Measurements from ENCODE around the gene AP4M1.
"Not testable (repeated sequence)": the region's sequence is repeated elsewhere in the genome, so short reads cannot be mapped to it uniquely, and the experiment has no call there.

The AP4M1 gene

DNA sequence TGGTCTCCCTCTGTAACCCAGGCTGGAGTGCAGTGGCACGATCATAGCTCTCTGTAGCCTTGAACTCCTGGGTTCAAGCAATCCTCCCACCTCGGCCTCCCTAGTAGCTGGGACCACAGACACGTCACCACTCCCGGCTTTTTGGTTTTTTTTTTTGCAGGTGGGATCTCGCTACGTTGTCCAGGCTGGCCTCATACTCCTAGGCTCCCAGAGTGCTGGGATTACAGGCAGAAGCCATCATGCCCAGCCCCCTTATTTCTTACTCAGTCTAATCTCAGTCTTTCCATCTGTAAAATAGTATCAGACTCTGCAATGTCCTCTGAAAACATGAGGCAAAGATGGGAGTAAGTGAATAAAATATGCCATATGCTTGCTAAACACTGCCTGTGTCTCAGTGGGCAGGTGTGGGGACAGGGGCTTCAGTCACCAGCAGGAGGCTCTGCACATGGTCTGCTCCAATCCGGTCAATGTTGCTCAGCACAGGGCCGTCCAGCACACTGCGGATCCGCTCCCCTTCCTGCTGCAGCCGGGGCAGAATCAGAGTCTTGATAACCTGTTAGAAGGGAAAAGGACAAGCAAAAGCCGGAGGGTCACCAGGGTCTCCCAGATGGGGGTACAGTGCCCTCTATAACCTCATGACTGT lies 8.2 kb downstream of the AP4M1 start:
- no peak for DNase-seq

DNA sequence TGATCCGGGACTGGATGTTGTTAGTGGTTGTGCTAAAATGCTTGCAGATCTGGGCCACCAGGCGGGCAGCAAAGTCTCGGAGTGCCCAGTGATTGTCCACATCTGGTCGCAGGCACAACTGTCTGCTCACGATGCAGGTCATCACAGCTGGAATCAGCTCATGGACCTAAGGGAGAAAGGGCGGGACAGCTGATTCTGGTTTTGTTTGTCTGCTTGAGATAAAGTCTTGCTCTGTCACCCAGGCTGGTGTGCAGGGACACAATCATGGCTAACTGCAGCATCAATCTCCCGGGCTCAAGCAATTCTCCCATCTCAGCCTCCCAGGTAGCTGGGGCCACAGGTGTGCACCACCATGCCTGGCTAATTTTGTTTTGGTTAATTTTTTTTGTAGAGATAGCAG lies 9.7 kb downstream of the AP4M1 start:
- no peak for DNase-seq

DNA sequence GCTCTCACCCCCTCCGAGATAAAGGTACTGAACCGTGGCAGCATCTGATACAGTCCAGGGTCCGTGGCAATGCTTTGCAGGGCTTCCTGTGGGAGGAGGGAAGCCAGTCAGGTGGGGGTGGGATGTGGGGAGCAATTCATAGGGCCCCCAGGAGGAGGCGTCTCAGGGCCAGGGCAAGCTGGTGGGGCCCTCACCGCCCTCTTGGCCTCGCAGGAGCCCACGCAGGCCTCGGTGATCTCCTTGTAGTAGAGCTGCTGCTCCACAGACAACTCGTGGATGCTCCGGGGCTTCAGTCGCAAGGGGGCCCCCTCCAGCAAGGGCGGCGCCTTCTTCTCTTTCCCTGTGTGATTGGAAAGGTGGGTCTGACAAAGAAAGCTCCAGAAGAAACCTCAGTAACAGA lies 10.5 kb downstream of the AP4M1 start:
- DNase-seq, result no peak

DNA sequence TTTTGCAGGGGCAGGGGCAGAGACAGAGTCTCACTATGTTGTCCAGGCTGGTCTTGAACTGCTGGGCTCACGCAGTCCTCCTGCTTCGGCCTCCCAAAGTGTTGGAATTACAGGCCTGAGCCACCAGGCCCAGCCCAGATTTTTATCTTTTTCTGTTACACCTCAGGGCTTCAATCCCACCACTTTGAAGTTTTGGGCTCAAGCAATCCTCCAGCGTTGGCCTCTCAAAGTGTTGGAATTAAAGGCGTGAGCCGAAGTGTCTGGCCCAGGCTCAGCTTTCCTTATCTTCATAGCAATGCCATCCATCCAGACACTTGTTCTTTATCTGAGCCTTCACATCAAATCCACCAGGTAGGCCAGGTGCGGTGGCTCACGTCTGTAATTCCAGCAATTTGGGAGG lies 13.6 kb downstream of the AP4M1 start:
- no peak for DNase-seq

DNA sequence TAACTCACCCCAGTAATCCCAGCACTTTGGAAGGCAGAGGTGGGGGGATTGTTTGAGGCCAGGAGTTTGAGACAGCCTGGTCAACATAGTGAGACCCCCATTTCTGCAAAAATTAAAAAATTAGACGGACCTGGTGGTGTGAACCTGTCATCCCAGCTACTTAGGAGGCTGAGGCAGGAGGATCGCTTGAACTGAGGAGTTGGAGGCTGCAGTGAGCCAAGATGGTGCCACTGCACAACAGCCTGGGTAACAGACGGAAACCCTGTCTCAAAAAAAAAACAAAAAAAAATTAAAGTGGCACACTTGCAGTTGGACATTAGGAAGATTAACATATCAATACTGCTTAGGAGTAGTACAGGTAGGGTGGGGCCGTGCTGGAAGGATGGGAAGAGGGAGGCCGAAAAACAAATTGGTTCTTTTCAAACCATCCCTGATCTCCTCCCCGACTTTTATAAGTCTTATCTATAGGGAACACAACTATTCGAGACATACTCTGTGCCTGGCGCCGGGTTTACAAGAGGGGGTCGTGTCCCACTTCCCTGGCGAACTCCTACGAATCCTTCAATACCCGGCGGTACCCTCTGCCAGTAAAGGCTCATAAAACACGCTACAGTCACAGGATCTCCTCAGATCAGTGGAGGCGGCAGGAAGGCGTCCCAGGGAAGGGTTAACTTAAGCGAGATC lies 17.1 kb downstream of the AP4M1 start:
- no peak for DNase-seq

DNA sequence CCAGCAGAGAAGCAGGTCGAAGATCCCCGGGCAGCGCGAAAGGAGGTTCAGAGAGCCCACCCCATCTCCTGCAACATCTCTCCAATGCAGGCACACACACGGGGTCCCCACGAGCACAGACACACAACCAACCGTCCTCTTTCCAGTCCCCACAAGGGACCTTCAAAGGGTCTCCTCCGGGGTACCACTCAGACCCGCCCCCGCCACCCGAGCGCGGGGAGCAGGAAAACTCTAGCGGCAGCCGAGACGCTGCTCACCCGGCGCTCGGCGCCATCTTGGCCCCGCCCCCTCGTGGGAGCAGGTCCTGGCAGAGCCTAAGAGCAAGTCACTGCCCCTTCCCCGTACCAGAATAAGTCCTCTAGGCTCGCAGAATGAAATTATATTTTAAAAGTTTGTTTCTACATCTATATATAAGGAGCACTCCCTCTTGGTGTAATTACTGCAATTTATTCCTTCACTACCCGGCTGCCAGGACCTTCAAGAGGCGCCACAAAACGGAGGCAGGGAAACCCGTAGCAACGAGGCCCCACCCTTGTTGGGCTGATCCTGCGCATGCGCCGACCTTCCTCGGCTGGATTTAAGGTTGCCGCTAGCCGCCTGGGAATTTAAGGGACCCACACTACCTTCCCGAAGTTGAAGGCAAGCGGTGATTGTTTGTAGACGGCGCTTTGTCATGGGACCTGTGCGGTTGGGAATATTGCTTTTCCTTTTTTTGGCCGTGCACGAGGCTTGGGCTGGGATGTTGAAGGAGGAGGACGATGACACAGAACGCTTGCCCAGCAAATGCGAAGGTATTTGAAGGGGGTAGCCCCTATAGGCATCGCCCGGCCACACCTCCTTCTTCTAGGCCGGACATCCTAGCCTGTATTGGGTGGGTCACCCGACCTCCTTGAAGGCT lies 17.9 kb downstream of the AP4M1 start, which contains the start of the genes CNPY4 and TAF6:
CNPY4 (plus strand) TSS at position 563 of the 898 bp plus-strand sequence; CDS start at position 674, 111 bp downstream.
TAF6 (minus strand) TSS at position 287 of the 898 bp plus-strand sequence. CDS start 5,149 bp downstream, outside the sequence.
- DNase-seq, result peak; percentile 95

DNA sequence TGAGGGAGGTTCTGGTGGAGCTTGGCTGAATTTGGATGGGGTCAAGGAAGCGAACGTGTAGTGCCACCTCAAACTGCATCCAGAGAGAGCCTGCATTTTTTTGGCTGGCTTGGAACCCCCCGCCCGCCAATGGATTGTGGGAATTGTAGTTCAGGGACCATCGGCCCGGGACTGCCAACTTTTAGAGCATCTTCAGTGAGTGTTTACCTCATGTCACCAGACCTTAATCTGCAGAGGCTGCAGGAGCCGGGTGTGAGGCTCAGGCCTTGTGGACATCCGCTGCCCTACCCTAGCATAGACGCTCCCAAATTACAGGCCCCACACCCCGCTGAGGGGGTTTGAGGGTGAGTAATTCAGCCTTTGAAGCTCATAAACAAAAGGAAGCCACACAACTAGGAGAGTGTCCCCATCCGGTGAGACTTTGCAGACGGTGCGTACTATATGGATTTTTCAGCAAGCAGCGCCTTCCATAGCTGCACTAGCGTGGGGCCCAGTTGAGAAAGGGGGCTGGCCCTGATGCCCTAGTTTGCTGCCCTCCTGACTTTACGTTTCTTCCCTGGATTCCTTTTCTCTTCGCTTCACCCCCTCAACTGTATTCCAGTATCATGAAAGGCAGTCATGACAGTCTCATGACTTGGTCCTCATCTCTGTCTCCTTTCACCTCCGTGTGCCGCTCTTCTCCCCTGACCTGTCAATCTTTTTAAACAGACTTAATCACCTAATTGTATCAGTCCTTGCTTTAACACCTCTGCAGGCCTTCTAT lies 18.7 kb downstream of the AP4M1 start:
- peak; percentile 63 for DNase-seq

DNA sequence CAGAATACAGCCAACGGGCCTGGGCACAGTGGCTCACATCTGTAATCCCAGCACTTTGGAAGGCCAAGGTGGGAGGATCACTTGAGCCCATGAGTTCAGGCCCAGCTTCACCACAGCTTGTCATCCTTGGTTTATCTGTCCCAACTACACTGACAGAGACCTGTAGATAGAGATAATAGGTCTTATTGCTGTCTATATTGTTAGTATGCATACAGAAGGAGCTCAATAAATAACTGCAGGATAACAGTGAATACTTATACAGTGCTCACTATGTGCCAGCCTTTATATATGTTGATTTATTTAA lies 19.2 kb downstream of the AP4M1 start:
- DNase-seq, result no peak

DNA sequence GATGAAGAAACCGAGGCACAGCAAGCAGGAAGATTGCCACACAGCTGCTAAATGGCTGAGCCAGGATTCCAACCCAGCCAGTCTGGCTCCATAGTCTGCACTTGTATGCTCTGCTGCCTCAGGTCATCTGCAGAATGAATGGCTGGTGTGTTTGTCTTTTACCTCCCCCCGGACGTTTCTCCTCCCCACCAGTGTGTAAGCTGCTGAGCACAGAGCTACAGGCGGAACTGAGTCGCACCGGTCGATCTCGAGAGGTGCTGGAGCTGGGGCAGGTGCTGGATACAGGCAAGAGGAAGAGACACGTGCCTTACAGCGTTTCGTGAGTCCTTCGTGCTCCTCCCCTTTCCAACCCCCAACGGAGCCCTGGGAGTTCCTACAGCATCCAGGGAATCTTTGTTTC lies 20.6 kb downstream of the AP4M1 start:
- DNase-seq, result no peak

DNA sequence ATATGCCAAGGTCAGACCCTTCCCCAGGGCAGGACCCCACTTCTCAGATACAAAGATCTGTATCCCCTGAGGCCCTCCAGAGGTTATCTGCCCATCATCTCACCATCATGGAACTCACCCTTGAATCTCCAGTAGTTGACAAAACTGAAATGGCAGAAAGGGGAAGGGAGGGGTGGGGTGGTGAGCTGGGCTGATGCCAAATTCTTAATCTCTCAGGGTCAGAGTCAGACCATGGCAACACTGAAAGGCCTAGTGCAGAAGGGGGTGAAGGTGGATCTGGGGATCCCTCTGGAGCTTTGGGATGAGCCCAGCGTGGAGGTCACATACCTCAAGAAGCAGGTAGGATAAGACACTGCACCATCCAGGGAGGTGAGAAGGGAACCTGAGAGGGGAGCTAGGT lies 21.1 kb downstream of the AP4M1 start:
- no peak for DNase-seq

DNA sequence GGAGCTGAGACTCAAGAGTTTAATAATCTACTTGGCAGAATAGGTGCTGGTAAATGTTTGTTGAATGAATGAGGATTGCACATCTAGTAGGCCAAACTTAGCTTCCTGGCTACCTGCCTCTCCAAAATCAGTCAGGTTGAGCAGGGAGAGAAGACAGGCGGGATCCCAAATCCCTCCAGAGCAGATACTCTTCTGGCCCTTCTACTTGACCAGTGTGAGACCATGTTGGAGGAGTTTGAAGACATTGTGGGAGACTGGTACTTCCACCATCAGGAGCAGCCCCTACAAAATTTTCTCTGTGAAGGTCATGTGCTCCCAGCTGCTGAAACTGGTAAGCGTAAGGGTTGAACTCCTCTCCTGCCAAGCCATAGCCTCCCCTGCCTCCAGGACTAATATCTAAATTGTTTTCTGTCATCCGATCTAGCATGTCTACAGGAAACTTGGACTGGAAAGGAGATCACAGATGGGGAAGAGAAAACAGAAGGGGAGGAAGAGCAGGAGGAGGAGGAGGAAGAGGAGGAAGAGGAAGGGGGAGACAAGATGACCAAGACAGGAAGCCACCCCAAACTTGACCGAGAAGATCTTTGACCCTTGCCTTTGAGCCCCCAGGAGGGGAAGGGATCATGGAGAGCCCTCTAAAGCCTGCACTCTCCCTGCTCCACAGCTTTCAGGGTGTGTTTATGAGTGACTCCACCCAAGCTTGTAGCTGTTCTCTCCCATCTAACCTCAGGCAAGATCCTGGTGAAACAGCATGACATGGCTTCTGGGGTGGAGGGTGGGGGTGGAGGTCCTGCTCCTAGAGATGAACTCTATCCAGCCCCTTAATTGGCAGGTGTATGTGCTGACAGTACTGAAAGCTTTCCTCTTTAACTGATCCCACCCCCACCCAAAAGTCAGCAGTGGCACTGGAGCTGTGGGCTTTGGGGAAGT lies 23.1 kb downstream of the AP4M1 start:
- no peak for DNase-seq

DNA sequence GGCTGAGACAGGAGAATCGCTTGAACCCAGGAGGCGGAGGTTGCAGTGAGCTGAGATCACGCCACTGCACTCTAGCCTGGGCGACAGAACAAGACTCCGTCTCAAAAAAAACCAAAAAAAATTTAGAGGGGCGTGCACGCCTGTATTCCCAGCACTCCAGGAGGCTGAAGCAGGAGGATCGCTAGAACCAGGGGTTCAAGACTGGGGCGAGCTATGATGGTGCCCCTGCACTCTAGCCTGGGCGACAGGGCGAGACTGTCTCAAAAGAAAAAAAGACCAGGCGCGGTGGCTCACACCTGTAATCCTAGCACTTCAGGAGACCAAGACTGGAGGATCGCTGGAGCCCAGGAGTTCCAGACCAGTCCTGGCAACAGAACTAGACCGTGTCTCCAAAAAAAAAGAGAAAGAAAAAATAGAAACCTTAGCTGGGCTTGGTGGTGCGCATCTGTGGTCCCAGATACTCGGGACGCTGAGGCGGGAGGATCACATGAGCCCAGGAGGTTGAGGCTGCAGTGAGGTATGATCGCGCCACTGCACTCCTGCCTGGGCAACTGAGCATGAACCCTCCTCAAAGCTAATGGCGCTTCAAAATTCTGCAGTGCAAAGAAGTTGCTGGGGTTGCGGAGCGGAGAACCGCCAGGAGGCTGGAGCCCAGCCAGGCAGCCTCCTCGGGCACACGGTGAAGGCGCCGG lies 24.9 kb downstream of the AP4M1 start:
- DNase-seq, result no peak

DNA sequence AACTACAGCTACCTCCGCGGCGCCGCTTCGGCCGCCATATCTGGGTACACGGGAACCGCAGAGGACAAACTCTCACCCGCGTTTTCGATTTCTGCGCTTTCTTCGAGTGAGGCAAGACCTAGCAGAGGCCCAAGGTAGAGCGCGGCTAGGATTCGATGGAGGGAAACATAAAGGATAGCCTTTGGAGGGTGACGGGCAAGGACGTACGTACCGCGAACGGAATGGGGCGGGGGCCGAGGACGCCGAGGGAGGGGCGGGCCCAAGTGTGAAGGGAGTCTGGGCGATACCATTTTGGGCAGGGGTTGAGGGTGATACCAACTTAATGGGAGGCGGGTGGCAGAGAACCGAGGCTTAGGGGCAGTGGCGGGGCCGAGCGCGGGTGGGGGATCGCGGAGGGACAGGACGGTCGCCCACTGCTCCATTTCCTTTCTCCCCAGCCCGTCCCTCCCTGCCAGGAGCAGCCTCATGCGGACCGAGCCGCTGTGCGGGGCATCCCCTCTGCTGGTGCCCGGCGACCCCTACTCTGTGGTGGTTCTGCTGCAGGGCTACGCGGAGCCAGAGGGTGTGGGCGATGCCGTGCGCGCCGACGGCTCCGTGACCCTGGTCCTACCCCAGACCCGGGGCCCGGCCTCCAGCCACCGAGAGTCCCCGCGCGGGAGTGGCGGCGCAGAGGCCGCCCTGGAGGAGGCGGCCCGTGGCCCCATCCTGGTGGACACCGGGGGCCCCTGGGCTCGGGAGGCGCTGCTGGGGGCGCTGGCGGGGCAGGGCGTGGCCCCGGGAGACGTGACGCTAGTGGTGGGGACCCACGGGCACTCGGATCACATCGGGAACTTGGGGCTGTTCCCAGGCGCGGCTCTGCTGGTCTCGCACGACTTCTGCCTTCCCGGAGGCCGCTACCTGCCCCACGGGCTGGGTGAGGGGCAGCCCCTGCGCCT lies 25.8 kb downstream of the AP4M1 start, which contains the start of gene MBLAC1:
MBLAC1 (plus strand) TSS at position 37 of the 935 bp plus-strand sequence; CDS start at position 466, 429 bp downstream.
- DNase-seq, result peak; percentile 89

DNA sequence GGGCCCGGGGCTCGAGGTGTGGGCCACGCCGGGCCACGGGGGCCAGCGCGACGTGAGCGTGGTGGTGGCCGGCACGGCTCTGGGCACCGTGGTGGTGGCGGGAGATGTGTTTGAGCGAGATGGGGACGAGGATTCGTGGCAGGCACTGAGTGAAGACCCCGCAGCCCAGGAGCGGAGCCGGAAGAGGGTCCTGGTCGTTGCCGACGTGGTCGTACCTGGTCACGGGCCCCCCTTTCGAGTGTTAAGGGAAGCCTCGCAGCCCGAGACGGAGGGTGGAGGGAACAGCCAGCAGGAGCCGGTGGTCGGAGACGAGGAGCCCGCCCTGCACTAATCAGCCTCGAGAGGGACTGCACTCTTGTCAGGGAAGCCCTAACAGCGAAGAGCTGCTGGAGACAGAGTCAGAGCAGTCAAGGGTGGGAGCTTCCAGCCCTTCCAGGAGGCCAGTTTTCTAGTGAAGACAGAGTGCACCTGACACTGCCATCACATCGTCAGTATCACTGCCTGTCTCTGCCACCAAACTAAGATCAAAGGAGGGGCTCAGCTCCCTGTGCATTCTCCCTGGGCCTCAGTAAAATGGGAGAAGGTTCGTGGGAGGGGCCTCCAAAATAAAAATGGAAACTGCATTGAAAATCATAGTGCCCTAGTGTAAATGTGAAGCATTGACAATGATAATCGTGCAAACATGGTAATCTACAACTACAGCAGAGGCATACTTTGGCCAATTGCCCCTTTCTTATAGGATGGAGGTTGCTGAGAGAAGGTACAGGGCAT lies 26.6 kb downstream of the AP4M1 start:
- no peak for DNase-seq

DNA sequence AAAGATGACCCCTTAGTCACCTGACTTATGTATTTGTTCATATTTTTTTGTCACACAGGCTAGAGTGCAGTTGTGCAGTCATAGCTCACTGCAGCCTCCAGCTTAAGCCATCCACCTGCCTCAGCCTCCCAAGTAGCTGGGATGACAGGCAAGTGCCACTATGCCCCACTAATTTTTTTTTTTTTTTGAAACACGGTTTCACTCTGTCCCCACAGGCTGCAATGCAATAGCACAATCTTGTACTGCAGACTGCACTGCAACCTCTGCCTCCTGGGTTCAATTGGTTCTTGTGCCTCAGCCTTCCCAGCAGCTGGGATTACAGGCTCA lies 27.2 kb downstream of the AP4M1 start:
- DNase-seq, result no peak

DNA sequence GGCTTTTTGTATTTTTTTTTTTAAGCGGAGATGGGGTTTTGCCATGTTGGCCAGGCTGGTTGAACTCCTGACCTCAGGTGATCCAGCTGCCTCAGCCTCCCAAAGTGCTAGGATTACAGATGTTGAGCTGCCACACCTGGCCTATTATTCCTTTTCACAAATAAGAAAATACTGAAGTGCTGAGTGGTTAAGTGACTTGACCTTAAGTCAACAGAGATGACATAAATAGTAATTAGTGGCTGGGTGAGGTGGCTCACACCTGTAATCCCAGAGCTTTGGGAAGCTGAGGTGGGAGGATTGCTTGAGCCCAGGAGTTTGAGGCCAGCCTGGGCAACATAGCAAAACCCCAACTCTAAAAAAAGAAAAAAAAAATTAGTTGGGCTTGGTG lies 28.8 kb downstream of the AP4M1 start:
- DNase-seq, result not testable (repeated sequence)

DNA sequence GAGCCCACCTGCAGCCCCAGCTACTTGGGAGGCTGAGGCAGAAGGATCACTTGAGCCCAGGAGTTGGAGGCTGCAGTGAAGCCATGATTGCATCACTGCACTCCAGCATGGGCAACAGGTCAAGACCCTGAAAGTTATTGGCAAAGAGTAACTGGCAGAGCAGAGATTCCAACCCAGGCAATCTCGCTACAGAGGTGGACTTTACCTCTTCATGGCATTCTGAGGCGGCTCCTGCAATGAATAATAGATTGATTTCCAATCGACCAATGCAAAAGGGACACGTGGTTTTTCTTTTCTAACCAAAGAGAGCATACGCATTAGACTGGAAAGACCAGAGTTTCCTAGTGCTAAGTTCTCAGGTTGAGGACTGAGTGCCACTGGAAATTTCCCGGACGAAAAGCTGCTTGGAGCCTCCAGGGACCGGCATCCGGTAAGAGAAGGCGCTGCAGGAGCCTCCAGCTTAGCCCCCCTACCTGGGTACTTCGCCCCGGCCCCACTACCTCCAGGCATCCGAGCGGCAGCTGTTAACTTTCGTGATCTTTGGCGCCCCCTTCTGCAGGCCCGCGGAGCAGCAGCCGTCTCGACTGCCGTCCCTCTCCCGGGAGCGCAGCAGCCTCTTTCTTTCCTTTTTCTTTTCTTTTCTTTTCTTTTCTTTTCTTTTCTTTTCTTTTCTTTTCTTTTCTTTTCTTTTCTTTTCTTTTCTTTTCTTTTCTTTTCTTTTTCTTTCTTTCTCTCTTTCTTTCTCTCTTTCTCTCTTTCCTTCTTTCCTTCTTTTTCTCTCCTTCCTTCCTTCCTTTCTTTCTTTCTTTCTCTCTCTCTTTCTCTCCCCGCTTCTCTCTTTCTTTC lies 29.4 kb downstream of the AP4M1 start:
- peak; percentile 82 for DNase-seq

DNA sequence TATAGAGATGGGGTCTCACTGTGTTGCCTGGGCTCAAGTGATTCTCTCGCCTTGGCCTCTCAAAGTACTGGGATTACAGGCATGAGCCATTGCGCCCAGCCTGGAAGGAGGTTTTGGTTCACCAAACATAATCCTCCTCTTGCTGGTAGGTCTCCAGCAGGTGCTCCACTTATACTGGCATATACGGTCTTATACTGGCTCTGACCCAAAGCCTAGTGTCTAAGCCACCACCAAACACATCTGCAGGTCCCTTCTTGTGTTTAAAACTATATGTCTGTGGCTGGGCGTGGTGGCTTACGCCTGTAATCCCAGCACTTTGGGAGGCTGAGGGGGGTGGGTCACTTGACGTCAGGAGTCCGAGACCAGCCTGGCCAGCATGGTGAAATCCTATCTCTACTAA lies 30.7 kb downstream of the AP4M1 start:
- DNase-seq, result no peak
